Hematopoietic multipotent progenitor cell (in vitro differentiated cells): ENCODE results near the gene TADA1. TPM values are rescaled to one million over a fixed set of nuclear protein-coding genes. Genes with fewer than 3 reads are reported as not detected.
A peak's percentile ranks its signal among the peaks of the same experiment; 100 is the strongest.

Experiments
- DNase-seq, 3 donors: peaks; one replicate each; pipeline ENCODE4 v3.0.0-alpha.2; 2011 to 2015; ENCODE audit warnings: low read depth in 2 of 3, low spot score in 2 of 3
- total RNA-seq: library from RNA; depleted of rRNA; stranded (reverse); fragments of >200 nt; gene quantifications from one replicate; pipeline ENCODE4 v1.2.3, GENCODE V29; 2012

TADA1 gene
- total RNA-seq, result 14.3 TPM

DNA sequence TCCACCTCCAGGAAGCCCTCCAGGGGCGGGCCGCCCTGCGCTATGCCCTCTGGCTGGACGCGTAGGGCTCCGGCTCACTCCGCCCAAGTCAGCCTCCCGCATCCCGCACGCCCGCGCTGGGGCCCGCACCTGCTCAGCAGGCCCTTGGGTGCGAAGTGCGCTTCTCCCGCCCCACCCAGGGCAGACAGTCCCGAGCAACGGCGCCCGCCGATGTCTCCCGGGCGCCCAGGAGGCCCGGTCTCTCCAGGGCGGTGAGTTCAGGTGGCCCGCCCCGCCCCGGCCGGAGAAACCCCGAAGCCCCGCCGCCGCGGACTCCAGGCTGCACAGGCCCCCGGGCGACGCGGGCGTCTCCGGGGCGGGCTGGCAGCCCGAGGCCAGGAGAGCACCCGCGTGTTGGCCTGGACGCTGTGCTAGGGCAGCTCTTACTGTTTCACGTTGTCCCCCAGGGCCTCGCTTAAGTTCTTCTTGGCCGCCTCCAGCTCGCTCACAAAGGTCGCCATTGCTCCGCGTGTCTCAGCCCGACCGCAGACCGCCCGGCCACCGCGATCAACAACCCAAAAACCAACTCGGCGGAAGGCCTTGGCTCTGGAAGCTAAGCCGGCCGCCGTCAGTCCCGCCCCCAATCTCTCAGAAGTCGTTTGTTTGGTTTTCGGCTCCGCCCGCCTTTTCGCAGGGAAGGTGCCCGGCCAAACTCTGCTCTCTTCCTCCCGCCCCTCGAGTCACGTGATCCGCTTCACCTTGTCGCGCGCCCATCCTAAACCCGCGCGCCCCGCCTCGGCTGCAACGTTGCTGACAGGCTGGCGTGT is at the start of gene TADA1:
TSS of gene TADA1 (minus strand) at position 531 of the 806 bp plus-strand sequence. CDS start at position 500, 31 bp downstream.
- DNase-seq, result peak; percentile 91 to 99 (median 99)

- DNase-seq, result no peak
These were observed 48.9 kb upstream of the TADA1 start for GRCh38 chr1:166924823-166925541.

GRCh38 chr1:166920561-166921475 is 44.8 kb upstream of the TADA1 start:
- DNase-seq, result peak in 1 of 3 donors; percentile 16

DNA sequence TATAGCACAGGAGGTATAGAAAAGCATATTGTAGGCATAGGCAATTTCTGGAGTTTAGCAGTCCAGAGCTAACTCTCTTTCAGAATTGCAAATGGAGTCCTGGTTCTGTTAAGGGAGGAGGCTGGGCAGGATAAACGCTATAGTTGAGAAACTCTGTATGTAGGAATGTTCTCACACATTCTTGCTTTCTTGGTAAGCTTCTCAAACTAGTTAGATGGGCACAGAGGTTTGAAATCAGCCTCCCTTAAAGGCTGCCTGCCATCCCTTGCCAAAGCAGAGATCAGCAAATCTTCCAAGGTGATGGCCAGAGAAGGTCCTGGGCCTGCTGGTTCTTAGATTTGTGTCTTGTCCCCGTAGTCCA is 42.9 kb upstream of the TADA1 start:
- DNase-seq, result no peak

DNA sequence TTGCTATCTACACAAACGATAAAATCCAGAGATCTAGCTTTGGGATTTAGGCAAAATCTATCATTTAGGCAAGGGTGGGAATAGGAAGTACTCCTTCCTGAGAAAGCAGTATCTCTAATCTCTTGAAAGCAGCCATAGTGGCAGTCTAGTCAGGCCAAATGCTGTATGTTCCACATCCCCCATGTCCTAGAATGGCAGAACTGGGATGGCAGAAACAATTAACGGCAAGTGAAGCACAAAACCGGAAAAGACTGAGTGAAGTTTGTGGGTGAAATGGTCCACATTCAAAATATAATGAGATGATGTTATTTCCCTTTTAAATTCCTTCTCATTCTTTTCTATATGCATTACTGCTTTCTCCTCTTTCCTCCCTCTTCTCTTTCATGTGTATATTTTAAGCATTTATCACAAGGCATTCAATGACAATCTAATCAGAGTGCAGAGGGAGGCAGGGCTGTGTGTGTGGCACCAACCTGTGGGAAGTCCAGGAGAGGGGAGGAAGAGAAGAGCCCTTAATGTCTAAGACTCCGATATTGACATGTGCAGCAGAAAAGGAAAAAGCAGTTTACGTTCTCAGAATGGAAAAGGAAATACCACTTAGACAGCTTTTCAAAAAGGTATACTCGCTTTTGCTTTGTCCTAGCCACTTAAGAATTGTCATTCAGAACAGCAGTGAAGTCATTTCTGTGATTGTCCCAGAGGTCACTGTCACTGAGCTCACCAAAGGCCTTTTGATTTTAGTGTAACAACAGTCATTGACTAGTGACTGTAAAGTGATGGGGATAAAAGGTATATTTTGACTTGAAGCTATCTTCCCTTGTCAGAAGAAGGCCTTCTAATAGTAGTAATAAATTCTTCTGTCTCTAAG is 42.3 kb upstream of the TADA1 start:
- no peak for DNase-seq

GRCh38 chr1:166915941-166916340 is 39.9 kb upstream of the TADA1 start:
- DNase-seq, result no peak

- DNase-seq, result no peak
These were observed 39.0 kb upstream of the TADA1 start for GRCh38 chr1:166915042-166915441.

GRCh38 chr1:166914111-166914510 is 38.0 kb upstream of the TADA1 start:
- no peak for DNase-seq

- DNase-seq, result no peak
These were observed 35.6 kb upstream of the TADA1 start for GRCh38 chr1:166911624-166912023.

DNA sequence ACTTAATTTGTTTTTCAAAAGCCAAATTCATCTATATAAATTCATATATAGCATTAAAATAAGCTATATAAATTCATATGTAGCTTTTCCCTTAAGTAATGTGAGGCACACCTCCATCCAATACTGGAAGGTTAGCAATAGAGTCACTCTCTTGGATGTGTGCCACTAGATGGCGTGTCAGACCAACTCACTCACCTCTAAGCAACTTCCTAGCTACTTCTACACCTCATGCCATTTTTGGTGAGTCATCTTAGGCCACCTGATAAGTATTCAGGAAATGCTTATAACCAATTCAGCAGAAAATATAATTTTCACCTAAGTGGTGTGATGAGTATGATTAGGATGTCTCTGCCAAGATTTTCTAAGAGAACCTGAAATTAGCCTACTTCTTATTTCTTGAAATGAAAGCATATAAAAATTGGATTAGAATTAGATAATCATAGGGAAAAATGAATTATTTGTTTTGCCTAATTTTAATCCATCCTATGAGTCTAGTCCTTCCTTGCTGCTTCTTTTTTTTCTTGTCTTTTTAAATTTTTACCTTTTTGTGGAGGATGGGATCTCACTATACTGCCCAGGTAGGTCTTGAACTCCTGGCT is 34.4 kb upstream of the TADA1 start:
- peak; percentile 54 to 94 (median 91) for DNase-seq

GRCh38 chr1:166908942-166909341 is 32.9 kb upstream of the TADA1 start:
- no peak for DNase-seq

DNA sequence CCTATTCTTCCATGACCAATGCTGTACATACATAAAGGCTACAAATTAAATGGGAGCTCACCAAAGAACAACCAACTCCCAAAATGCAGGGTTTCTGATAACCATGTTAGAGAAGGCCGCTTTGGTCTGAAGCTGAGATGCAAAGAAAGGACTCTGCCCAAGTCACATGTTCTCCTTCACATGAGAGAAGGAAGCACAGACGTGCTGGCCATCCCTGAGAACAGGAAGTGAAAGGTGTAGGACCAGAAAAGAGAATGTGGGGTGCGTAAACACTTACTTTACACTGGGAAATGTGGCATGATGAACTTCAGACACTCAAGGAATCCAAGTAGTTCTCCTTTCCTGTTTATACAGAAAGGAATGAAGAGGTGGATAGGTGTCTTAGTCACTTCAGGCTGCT is 31.7 kb upstream of the TADA1 start:
- no peak for DNase-seq

DNA sequence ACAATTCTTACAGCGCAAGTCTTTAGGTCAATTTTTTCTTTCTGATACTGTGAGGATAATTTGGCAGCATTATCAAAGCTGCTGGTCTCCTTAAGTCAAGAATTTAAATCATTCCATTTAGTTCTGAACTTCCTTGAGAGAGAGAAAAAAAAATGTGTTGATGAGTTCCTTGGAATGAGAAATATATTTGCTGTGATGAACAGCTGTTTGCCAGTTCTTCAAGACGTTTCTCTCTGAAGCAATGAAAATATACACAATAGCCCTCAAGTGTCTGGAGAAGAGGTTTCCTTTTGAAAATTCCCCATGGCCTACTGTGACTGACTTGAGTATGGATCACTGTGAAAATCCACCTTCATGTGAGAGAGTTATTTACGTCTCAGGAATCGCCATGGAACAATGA is 31.0 kb upstream of the TADA1 start:
- DNase-seq, result no peak

DNA sequence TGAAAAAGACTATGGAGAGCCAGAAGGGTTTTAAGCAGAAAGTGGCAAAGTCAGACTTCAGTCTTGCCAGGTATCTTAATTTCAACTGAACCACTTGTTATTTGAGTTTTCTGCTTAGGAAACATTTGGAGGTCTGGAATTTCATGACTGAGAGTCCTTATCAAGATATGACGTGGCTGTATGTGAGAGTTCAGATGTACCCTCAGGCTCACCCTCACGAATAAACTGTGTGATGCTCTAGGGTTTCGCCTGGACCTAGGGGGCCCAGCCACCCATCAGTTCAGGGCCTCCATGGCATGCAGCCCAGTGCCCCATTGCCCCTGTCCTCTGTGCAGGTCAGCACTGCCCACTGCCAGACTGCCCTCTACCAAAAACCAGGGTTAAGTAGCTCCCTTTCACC is 30.6 kb upstream of the TADA1 start:
- DNase-seq, result no peak

- DNase-seq, result no peak
These were observed 29.8 kb upstream of the TADA1 start for GRCh38 chr1:166905900-166906299.

DNA sequence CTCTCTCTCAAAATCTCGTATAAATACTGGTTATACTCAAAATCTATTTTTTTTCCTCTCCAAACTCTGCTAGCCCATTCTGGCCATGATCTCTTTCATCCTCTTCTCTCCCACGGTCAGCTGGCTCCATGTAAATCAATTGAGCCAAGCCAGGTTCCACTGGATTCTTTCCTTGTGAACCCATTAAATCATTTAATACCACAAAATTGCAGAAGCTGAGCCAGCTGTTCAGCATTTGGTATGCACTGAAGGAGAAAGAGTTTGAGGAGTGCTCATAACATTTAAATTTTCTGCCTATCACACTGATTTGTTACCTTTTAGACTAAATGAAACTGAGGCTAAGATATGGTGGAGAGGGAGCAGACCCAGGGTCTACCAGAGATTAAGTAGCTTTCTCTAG is 29.1 kb upstream of the TADA1 start:
- no peak for DNase-seq

- DNase-seq, result no peak
These were observed 27.2 kb upstream of the TADA1 start for GRCh38 chr1:166903232-166903631.

- peak in 2 of 3 donors; percentile 70 to 87 for DNase-seq
These were observed 26.2 kb upstream of the TADA1 start for GRCh38 chr1:166902279-166902678.

- DNase-seq, result no peak
These were observed 24.9 kb upstream of the TADA1 start for GRCh38 chr1:166900987-166901386.

DNA sequence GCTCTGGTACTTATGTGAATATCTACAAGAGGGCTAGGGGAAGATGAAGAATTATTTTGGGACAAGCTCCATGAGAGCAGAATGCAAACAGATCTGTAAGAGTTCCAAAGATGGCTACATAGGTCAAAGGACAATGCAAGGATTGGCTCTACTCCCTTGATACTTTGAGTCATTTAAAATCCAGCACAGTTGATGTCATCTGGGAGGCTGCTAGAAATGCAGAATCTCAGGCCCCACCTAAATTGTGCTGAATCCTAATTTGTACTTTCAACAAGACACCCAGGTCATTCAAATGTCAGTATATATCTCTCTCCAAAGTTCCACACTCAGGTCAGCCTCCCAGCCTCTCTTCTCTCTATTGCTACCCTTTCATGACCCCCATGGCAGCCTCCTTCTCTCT is 23.7 kb upstream of the TADA1 start:
- no peak for DNase-seq
